Thyroid gland (tissue), 4 donors: ENCODE data around the gene FAM120B. TPM values are rescaled to one million over a fixed set of nuclear protein-coding genes. Genes with fewer than 3 reads are reported as not detected.

Experiments
- DNase-seq, 2 donors: peaks; one replicate each; pipeline ENCODE4 v3.0.0-alpha.2; 2019
- H3K27ac ChIP-seq, 3 donors: fragments of 200-600 bp; sonication (generic); 1 replicate in 2 of 3; 2 replicates in 1 of 3; pipeline ENCODE4 v1.5.1; 2016 to 2019; ENCODE audit warnings: mild to moderate bottlenecking in 1 of 3, moderate library complexity in 1 of 3
- H3K27me3 ChIP-seq: fragments of 200-600 bp; sonication (generic); one replicate; pipeline ENCODE4 v1.5.1; 2019
- H3K36me3 ChIP-seq, 2 donors: fragments of 200-600 bp; sonication (generic); one replicate each; pipeline ENCODE4 v1.5.1; 2016 to 2019
- H3K4me1 ChIP-seq, 2 donors: fragments of 200-600 bp; sonication (generic); one replicate each; pipeline ENCODE4 v1.5.1; 2017 to 2019
- H3K4me3 ChIP-seq, 3 donors: fragments of 200-600 bp; sonication (generic); replicated peaks in 1 of 3; 1 replicate in 2 of 3; 2 replicates in 1 of 3; pipeline ENCODE4 v1.5.1; 2016; ENCODE audit warnings: mild to moderate bottlenecking in 1 of 3
- H3K9me3 ChIP-seq: fragments of 200-600 bp; sonication (generic); one replicate; pipeline ENCODE4 v1.5.1; 2017
- CTCF ChIP-seq, 6 experiments: fragments of 200-600 bp in 3 of 6; fragments of 450-650 bp in 3 of 6; sonication (generic) in 3 of 6; IDR thresholded peaks; one replicate each; pipeline ENCODE4 v1.5.1; 2016 to 2019; ENCODE audit warnings: antibody characterized with exemption in 6 of 6, mild to moderate bottlenecking in 2 of 6, inconsistent platforms in 1 of 6, moderate library complexity in 1 of 6
- POLR2A ChIP-seq, 2 donors: fragments of 450-650 bp; IDR thresholded peaks; one replicate each; pipeline ENCODE4 v1.6.1; 2017; ENCODE audit warnings: antibody characterized with exemption in 2 of 2, mild to moderate bottlenecking in 2 of 2, moderate library complexity in 1 of 2
- WGBS, 2 donors: methylation state at CpG; one replicate each; pipeline ENCODE4 v1.1.5; 2017; 5-methylcytosine and 5-hydroxymethylcytosine counted together
- intact Hi-C: fragments of 100-400 bp; cut with DNase I; formaldehyde crosslinking; loops from one replicate; pipeline ENCODE4 v1.15.1; 2023
- total RNA-seq, 4 donors: library from RNA; depleted of rRNA; stranded (reverse); fragments of >200 nt; gene quantifications; one replicate each; pipeline ENCODE4 v1.2.3, GENCODE V29; 2016

The FAM120B gene
- total RNA-seq, 4 donors from 2014 or later: 26.9 to 38.4 (median 27.7) TPM

- intact Hi-C loops: no loop called here
- Histone ChIP-seq H3K4me3 (no peak overlapping the region), H3K4me1 (peaks cover 0 to 5% of the 10 kb centered on the region in 2 donors), H3K27me3 (no peaks in the 10 kb centered on the region), H3K36me3 (no peaks in the 10 kb centered on the region), H3K9me3 (no peaks in the 10 kb centered on the region), H3K27ac (no peak overlapping the region)
- 83 to 94% methylated on average over 2 of the region's 2 CpGs for WGBS, 2 donors
- TF ChIP-seq CTCF (IDR thresholded peaks at IDR 0.05) (no peak), POLR2A (IDR thresholded peaks at IDR 0.05) (no peak)
- no peak for DNase-seq
Measured at GRCh38 chr6:170368544-170368943, 62.0 kb downstream of the FAM120B start.

- Histone ChIP-seq H3K27ac (no peak overlapping the region), H3K4me3 (no peak overlapping the region), H3K36me3 (no peaks in the 10 kb centered on the region), H3K27me3 (no peaks in the 10 kb centered on the region), H3K4me1 (peaks cover 0 to 5% of the 10 kb centered on the region in 2 donors), H3K9me3 (no peaks in the 10 kb centered on the region)
- 93% methylated on average over 5 of the region's 5 CpGs for WGBS, 2 donors
- intact Hi-C loops: no loop called here
- no peak for DNase-seq
- TF ChIP-seq CTCF (IDR thresholded peaks at IDR 0.05) (no peak), POLR2A (IDR thresholded peaks at IDR 0.05) (no peak)
Measured at GRCh38 chr6:170369403-170369802, 62.8 kb downstream of the FAM120B start.

GRCh38 chr6:170370416-170370815, 63.9 kb downstream of the FAM120B start:
- no peak overlapping the region for H3K4me3 ChIP-seq
- no peaks in the 10 kb centered on the region for H3K36me3 ChIP-seq
- intact Hi-C loops: no loop called here
- DNase-seq: no peak
- WGBS, 2 donors: 85 to 92% methylated on average over 6 of the region's 6 CpGs
- peaks cover 0 to 5% of the 10 kb centered on the region in 2 donors for H3K4me1 ChIP-seq
- TF ChIP-seq POLR2A (IDR thresholded peaks at IDR 0.05) (no peak), CTCF (IDR thresholded peaks at IDR 0.05) (no peak)
- H3K9me3 ChIP-seq: no peaks in the 10 kb centered on the region
- no peaks in the 10 kb centered on the region for H3K27me3 ChIP-seq
- H3K27ac ChIP-seq: no peak overlapping the region

- intact Hi-C loops: no loop called here
- WGBS, 2 donors: 90 to 91% methylated on average over 4 of the region's 4 CpGs
- Histone ChIP-seq H3K4me1 (peaks cover 0 to 5% of the 10 kb centered on the region in 2 donors), H3K36me3 (no peaks in the 10 kb centered on the region), H3K27me3 (no peaks in the 10 kb centered on the region), H3K9me3 (no peaks in the 10 kb centered on the region), H3K27ac (no peak overlapping the region), H3K4me3 (no peak overlapping the region)
- no peak for DNase-seq
- TF ChIP-seq CTCF (IDR thresholded peaks at IDR 0.05) (no peak), POLR2A (IDR thresholded peaks at IDR 0.05) (no peak)
Measured at GRCh38 chr6:170371080-170371479, 64.5 kb downstream of the FAM120B start.

GRCh38 chr6:170371588-170371987, 65.0 kb downstream of the FAM120B start:
- H3K4me1 ChIP-seq: peaks cover 0 to 5% of the 10 kb centered on the region in 2 donors
- no peaks in the 10 kb centered on the region for H3K27me3 ChIP-seq
- WGBS, 2 donors: 79 to 82% methylated on average over 8 of the region's 8 CpGs
- no peaks in the 10 kb centered on the region for H3K36me3 ChIP-seq
- TF ChIP-seq CTCF (IDR thresholded peaks at IDR 0.05) (no peak), POLR2A (IDR thresholded peaks at IDR 0.05) (no peak)
- H3K9me3 ChIP-seq: no peaks in the 10 kb centered on the region
- H3K4me3 ChIP-seq: no peak overlapping the region
- intact Hi-C loops: no loop called here
- H3K27ac ChIP-seq: no peak overlapping the region
- no peak for DNase-seq
